KBM-7 (cell line): ENCODE data around the gene SDK2.
A peak's percentile ranks its signal among the peaks of the same experiment; 100 is the strongest.
"Not testable (repeated sequence)": the region's sequence is repeated elsewhere in the genome, so short reads cannot be mapped to it uniquely, and the experiment has no call there.

ENCODE experiments used
- DNase-seq: peaks from one replicate; pipeline ENCODE4 v3.0.0-alpha.2; 2015
- in situ Hi-C: fragments of 300-500 bp; cut with MboI; formaldehyde crosslinking; loops from 2 replicates; pipeline ENCODE4 v1.14.3; 2020; ENCODE audit warnings: low sequenced_read_pairs, low pct_unique_long_range_greater_than_20kb, mixed read lengths

SDK2 gene

DNA sequence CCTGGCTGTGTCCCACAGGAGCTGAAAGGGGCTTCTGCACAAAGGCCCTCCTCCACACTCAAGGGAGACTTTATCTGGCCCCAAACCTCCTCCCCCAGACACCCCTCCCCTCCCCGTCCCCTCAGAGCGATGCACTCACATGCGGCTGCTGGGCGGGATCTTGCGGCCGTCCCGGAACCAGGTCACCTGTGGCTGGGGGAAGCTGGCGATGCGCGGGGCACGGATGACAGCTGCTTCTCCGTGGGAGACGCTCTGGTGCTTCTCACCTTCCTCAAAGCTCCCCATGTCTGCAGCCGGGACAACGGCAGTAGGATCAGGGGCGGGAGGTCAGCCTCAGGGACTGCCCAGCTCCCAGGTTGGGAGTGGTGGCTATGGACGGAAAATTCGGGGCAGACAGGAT is 188.5 kb downstream of the SDK2 start:
- DNase-seq = no peak
- in situ Hi-C loops = no loop called here

DNA sequence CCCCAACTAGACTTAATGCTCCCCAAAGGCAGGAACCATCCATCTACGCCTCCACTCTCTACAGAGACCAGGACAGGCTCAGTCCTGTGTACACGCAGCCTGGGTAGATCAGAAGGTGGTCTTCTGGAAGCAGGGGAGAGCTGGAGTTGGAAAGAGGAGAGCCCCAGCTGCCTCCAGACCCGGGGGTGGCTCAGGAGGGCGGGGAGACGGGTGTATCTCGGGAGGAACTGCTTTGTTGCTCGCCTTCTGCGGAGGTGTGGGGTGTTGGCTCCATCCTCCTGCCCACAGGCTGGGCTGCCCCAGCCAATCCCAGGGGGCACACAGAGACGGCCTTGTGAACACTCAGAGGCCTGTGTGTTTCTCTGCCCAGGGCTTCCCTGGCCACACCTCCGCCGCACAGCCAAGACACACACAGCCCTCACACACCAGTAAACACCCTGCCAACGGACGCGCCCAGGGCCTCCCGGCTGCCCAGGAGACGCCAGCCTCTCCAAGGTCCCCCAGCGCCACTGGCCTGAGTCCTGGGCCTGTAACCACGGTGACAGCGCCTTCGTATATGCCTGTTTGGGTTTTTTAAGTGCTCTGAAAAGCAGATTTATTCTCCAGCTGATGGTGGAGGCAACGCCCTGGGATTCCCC is 189.1 kb downstream of the SDK2 start:
- in situ Hi-C loops = no loop called here

DNA sequence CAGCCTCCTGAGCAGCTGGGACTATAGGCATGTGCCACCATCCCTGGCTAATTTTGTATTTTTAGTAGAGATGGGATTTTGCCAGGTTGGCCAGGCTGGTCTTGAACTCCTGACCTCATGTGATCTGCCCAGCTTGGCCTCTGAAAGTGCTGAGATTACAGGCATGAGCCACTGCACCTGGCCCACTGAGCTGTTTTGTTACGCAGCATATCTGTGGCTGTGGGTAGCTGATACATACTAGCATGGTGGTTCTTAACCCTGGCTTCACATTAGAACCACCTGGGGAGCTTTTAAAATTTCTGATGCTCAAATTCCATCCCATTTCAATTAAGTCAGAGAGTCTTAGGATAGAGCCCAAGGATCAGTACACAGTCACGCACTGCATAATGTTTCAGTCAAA is 190.8 kb downstream of the SDK2 start:
- DNase-seq, in situ Hi-C loops: not testable (repeated sequence)

More for the DNA sequence above, 189.1 kb downstream of the SDK2 start:
- DNase-seq = no peak

DNA sequence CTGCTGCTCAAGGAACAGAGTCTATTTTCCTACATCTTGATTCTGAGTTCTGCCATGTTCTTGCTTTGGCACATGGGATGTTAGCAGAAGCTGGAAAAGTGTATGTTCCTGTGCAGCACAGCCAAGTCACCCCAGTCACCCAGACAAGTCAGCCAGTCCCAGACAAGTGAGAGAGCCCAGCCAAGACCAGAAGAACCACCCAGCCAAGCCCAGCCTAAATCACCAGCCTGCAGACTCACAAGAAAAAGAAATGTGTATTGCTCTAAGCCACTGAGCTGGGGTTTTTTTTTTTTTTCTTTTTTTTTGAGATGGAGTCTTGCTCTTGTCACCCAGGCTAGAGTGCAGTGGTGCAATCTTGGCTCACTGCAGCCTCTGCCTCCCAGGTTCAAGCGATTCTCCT is 191.2 kb downstream of the SDK2 start:
- in situ Hi-C loops = no loop called here

DNA sequence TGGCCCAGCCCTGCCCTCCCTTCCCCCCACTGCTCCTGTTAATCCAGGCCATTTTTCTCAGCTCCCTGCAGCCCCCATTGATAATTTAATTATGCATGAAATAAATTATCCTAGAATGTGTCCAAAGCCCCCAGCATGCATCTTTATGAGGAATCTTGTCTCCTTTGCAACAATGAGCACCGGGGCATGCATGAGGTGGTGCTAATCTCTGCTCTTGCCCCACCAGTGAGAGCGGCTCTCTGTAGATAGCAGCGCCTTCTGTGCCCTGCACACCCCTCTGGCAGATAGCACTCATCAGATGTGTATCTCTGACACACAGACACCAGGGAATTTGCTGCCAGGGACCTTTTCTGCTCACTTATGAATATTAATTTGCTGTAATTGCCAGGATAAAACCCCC is 192.2 kb downstream of the SDK2 start:
- in situ Hi-C loops = no loop called here
- DNase-seq = no peak

More for the DNA sequence above, 191.2 kb downstream of the SDK2 start:
- DNase-seq = no peak

DNA sequence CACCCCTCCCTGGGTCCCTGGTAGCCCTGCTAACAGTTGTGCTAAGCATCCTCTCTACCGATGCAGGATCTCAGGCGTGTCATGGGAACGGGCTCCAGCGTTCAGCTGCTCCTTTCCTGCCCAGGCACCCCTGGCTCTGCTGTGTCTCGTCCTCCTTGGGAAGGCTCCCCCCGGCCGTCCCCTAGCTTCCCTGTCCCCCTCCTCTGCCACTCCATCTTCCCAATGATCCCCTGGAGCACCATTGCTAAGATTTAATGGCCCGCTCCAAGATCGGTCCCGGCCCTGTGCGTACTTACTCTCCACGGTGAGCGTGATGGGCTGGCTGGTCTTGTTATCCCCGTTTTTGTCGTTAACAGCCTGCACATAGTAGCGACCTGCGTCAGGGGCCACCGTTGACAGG is 196.9 kb downstream of the SDK2 start:
- in situ Hi-C loops = no loop called here
- no peak for DNase-seq

DNA sequence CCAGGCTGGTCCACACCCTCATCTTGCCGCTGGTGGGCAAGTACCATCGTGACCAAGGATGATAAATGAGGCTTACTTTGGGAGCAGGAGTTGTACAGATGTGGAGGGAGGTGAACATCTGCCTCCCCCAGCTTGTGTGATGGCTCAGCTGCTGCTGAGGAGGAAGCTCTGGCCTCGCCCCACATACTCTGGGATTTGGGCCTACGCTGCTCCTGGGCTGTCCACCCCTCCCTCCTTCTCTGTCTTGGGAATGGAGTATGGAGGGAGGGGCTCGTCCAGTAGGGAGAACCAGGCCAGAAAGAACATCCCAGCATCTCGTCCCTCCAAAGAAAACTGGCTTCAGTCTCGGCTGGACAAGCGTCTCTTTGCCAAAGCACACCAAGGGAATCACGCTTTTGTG is 197.6 kb downstream of the SDK2 start:
- no peak for DNase-seq
- in situ Hi-C loops = no loop called here

DNA sequence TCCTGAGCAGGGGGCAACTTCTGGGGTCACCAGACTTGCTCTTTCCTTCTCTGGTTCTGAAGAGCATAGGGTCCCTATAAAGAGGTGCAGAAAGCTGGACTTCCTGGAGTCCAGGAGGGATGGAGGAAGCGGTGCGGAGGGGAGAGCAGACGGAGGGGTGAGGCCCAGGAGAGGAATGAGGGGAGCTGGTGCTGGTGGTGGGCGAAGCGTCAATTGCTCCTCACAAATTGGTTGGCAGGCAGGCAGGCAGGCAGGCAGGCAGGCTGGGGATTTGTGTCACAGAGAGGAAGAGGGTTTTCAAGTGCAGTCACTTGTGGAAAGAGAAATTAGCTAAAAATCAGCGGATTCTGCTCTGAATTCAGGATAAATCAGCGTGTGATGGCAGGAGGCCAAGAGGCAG is 198.8 kb downstream of the SDK2 start:
- DNase-seq = no peak
- in situ Hi-C loops = no loop called here

DNA sequence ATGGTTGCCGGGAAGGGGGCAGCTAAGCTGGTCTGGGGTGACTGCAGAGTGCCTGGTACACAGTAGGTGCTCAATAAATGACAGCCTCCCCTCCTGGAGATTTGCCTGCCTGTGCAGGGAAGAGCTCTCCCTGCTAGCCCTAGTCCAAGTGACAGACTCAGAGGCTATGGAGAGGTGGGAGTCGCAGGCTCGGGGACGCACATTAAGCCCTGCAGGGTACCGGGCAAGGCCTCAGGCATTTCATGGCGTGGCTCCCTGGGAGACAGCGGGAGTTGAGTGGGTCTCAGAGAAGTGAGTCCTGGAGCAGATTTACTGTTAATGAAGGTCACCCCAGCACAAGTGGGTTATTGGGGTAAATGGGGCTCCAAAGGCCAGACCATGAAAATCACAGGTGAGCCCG is 200.2 kb downstream of the SDK2 start:
- in situ Hi-C loops = no loop called here
- DNase-seq = no peak

DNA sequence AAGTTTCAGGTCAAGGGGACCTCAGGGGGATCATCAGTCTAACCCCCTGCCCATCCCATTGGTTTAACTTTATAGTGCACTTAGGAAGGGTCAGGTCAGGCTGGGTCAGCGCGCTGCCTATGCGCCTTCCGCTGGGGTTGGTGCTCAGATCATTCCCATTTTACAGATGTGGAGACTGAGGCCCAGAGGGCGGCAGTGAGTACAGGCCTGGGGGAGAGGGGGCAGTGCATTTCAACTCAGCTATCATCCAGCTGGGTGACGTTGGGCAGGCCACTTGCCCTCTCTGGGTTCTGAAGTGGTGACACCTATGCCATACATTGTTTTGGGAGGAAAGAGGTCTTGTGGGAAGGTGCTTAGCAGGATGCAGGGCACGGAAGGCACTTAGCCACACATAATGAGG is 204.6 kb downstream of the SDK2 start:
- in situ Hi-C loops = no loop called here
- no peak for DNase-seq

DNA sequence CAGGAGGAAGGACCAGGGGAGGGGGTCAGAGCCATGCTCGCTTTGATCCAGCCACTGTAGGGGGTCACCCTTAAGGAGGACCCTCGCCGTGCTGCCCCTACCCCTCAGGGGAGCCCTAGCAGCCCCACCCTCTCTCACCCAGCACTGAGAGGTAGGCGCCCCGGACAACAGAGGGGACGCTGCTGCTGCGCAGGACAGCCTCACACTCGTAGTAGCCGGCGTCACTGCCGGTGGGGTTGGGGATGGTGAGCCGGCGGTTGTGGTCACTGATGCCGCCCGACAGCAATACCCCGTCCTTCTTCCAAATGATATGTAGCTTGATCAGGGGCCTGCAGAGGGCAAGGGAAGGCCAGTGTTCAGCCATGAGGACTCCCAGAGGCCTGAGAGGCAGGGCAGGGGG is 206.4 kb downstream of the SDK2 start:
- in situ Hi-C loops = no loop called here
- DNase-seq = no peak

DNA sequence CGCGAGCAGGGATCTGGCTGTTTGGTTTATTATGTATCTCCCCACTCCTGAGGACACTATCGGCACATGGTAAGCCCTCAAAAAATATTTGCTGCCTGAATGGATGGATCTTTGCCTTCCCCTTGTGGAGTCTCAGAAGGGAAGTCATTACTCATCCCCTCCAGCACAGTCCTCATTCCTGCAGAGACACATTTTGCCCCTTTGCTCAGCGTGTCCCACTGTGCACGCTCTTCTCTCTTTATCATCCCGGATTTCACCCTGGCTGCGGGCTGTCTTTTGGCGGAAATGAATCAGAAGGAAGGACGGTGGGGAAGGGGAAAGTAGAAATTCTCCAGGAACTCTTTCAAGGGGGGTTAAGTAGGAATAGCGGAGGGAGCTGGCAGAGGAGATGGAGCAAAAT is 207.3 kb downstream of the SDK2 start:
- DNase-seq = no peak
- in situ Hi-C loops = no loop called here

DNA sequence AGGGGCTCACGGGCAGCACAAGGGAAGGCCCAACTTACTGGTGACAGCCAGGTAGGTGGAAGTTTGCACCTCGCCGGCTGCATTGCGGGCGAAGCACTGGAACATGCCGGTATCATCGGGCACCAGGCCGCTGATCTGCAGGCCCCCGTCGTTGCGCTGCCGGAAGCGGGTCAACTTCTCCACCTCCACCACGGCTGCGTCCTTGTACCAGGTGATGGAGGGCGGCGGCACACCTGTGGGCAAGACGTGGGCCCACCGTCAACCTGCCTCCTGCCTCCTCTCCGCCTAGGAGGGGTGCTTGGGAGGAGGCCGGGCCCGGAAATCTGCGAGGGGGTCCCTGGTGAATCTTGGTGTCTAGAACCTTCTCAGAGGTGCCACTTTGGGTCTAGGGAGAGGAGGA is 208.8 kb downstream of the SDK2 start:
- no peak for DNase-seq
- in situ Hi-C loops = no loop called here

DNA sequence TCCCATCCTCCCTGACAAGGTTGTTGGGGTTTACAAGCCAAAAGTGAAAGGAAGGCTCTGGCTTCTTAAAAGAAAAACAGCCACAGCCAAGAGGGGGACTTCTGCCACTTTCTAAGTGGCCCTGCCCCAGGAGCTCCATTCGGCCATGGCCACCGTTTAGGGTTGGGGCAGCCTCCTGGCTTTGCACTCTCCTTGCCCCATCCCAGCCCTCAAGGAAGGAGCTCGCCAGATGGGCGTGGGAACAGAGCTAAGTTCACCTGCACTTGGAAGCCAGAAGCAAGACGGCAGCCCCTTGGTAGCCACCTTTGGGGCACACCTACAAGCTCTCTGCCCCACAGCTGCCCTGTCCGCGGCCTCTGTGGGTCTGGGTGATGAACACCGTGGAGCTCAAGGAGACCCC is 210.1 kb downstream of the SDK2 start:
- no peak for DNase-seq
- in situ Hi-C loops = no loop called here

DNA sequence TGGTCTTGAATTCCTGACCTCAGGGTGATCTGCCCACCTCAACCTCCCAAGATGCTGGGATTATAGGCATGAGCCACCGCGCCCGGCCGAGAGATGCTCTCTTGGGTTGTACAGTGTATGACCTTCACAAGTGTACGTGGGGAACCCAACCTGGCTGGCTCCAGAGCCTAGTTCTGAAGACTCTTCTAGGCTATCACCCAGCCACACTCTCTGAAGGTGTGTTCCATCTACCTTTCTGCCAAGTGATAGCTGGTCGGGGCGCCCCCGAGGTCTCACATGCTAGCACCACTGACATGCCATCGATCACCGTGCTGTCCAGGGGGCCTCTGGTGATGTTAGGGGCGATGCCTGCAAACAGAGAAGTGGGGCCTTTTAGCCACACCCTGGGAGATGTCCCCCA is 210.7 kb downstream of the SDK2 start:
- in situ Hi-C loops = no loop called here
- no peak for DNase-seq

DNA sequence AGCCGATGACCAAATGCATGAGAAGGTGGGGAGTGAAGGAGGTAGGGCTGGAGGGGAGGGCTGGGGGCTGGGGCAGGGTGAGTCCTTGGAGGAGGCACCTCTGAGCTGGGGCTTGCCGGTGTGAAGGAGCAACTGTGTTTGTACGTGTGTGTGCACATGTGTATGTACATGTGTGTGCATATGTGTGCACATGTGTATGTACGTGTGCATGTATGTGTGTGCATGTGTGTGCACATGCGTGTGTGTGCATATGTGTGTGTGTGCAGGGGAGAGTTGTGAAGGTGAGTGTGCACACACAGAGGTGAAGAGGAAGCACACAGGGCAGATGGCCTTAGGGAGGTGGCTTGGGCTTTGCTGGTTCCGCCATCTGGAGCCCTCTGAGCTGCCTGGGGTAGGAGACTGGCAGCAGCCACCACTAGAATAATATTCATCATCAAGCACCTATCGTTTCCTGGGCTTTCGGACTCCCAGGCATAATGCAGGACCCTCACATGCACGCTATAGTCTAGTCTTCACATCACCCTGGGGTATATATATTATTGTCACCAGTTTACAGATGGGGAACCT is 211.5 kb downstream of the SDK2 start:
- in situ Hi-C loops = no loop called here

DNA sequence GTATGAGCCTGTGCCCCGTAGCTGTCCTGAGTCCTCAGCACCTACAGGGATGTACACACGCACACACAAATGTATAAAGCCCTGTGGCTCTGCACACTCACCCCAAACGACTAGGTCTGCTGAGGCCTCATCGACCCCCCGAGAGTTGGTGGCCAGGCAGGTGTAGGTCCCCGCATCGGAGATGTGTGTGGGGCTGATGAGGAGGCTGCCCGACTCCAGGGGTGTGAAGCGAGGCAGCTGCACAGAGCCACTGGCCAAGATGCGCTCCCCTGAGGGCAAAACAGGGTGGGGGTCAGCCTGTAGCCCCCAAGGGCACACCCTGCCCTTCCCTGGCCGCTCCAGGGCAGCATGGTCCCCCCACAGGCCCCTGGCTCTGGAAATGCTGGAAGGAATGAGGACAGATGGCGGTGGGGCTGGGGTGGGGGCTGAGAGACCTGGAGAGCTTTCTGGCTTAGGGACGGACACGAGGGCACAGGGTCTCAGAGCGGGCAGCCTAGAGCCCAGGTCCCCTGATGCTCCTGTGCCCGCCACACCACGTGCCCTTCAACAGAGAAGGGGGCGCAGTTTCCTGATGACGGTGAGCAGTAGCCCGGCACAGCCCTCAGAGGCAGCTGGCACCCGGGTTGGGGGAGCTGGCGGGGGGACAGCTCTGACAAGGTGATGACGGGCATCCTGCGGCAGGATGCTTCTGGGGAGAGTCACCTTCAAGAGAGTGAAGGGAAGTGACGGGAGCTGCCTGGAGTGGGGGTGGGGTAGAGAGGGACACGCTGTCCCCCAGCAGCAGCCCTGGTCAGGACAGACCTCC is 212.6 kb downstream of the SDK2 start:
- in situ Hi-C loops = no loop called here
- no peak for DNase-seq

More for the DNA sequence above, 211.5 kb downstream of the SDK2 start:
- DNase-seq = no peak

DNA sequence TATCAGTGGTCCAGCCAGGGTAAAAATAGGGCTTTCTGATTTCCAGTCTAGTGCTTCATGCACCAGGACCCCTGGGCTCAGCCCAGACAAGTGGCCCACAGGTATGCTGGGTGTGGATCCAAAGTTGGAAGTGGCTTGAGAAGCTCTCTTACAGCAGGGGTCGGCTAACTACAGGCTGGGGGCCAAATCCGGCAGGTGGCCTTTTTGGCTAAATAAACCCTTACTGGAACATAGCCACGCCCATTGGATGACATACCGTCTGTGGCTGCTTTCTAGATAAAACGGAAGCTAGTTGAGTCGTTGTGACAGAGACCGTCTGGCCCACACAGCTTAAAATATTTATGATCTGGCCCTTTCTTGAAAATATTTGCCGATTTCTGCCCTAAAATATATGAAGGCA is 213.4 kb downstream of the SDK2 start:
- DNase-seq = peak; percentile 22
- in situ Hi-C loops = no loop called here

DNA sequence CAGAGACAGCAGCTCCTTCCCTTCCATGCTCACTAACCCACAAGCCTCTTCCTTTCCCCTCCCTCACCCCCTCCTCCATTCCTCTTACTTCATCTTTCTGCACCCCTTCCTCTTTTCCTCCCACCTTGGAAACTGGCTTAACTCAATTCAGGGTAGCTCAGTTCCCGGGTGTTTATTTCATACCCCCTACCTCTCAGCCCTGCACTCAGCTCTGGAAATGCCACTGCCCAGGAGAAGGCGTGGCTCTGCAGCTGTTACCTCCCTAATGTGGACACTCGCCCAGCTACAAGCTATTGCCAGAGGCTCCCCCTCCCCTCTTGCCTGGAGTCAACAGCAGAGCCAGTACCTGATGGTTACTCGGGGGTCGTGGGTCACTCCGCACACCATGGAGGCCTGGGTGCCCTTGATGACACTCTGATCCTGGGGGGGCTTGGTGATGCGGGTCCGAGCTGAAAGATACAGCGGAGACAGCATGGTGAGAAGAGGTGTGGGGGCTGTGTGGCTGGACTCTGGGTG is 214.0 kb downstream of the SDK2 start:
- in situ Hi-C loops = no loop called here
- DNase-seq = no peak

DNA sequence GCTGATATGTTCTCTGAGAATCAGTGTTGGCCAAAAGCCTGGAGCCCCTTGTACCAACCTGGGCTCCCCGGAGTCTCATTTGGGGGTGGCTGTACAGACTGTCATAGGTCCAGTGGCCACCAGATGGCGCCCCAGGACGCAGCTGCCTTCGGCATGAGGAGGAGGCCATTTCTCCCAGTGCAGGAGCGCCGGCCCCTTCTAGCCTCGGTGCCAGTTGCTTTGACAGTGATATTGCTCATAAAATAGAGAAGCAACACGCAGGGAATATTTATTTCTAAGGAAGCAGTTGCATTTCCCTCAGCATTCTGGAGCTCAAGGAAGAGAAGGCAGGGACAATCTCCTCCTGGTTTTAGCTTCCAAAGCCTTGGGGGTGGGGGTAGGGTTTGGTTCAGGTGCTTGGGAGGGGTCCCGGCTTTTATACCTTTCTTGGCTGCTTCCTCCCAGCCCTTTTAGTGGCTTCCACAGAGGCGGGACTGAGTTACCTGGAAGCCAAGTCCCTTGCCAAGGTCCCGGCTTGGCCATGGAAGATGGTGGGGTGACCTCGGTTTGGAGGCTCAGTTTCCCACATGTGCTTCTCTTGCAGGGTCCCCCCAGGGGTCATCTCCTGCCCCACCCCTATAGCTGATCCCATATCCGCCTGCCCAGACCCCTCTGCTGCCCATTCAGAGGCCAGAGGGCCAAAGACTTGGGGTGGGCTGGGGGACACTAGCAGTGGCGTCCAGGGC is 214.6 kb downstream of the SDK2 start:
- in situ Hi-C loops = no loop called here

More for the DNA sequence above, 214.6 kb downstream of the SDK2 start:
- peak; percentile 80 for DNase-seq
